Lower leg skin (tissue), 4 donors: Measurements from ENCODE around the gene GNAT1. TPM values are rescaled to one million over a fixed set of nuclear protein-coding genes. Genes with fewer than 3 reads are reported as not detected.

Experiments used
- DNase-seq, 2 donors: peaks; one replicate each; pipeline ENCODE4 v3.0.0-alpha.2; 2019; ENCODE audit warnings: low spot score in 2 of 2
- H3K4me3 ChIP-seq: fragments of 200-600 bp; sonication (generic); 2 replicates; pipeline ENCODE4 v1.5.1; 2017; ENCODE audit warnings: mild to moderate bottlenecking, low read depth; ENCODE audit not compliant: poor library complexity, severe bottlenecking
- POLR2A ChIP-seq, 2 donors: fragments of 450-650 bp; IDR thresholded peaks; one replicate each; pipeline ENCODE4 v1.6.1; 2016 to 2017; ENCODE audit warnings: antibody characterized with exemption in 2 of 2, mild to moderate bottlenecking in 1 of 2, moderate library complexity in 1 of 2
- WGBS, 2 donors: methylation state at CpG; one replicate each; pipeline ENCODE4 v1.1.5; 2018; 5-methylcytosine and 5-hydroxymethylcytosine counted together
- intact Hi-C: fragments of 100-400 bp; cut with DNase I; formaldehyde crosslinking; loops from one replicate; pipeline ENCODE4 v1.15.0; 2023; ENCODE audit warnings: low total_unique reads
- total RNA-seq, 4 donors: library from RNA; depleted of rRNA; stranded (reverse); fragments of >200 nt; gene quantifications; one replicate each; pipeline ENCODE4 v1.1.0, GENCODE V29; 2016
- TF ChIP-seq, protein P1 (sequence below), 3 donors: fragments of 450-650 bp; IDR thresholded peaks; one replicate each; pipeline ENCODE4 v1.5.1; 2016; ENCODE audit warnings: antibody characterized with exemption in 3 of 3, mild to moderate bottlenecking in 3 of 3, moderate library complexity in 2 of 3

The GNAT1 gene
- total RNA-seq, 4 donors from 2014 or later: not detected

DNA sequence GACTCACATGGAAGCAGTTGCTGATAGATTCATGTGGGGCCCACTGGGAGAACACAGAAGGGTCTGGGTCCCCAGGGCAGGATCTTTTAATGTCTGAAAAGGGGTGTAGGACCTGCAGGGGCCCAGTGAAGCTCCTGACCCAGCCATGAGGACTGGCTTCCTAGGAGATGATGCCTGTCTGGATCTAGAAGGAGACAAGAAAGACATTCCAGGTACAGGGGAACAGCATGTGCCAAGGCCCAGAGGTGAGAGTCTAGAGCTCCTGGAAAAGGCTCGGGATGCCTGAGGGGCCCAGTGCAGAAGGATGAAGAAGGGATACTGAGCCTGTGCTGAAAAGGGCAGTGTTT is 41.0 kb upstream of the GNAT1 start:
- no peak for TF ChIP-seq POLR2A (IDR thresholded peaks at IDR 0.05)
- TF ChIP-seq, protein P1, sequence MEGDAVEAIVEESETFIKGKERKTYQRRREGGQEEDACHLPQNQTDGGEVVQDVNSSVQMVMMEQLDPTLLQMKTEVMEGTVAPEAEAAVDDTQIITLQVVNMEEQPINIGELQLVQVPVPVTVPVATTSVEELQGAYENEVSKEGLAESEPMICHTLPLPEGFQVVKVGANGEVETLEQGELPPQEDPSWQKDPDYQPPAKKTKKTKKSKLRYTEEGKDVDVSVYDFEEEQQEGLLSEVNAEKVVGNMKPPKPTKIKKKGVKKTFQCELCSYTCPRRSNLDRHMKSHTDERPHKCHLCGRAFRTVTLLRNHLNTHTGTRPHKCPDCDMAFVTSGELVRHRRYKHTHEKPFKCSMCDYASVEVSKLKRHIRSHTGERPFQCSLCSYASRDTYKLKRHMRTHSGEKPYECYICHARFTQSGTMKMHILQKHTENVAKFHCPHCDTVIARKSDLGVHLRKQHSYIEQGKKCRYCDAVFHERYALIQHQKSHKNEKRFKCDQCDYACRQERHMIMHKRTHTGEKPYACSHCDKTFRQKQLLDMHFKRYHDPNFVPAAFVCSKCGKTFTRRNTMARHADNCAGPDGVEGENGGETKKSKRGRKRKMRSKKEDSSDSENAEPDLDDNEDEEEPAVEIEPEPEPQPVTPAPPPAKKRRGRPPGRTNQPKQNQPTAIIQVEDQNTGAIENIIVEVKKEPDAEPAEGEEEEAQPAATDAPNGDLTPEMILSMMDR (IDR thresholded peaks at IDR 0.05): no peak
- intact Hi-C loops: no loop called here
- WGBS, 2 donors: 40 to 76% methylated on average over 1 of the region's 1 CpG
- DNase-seq: no peak
- no peak overlapping the region for H3K4me3 ChIP-seq

GRCh38 chr3:50150863-50151686 is 40.3 kb upstream of the GNAT1 start:
- WGBS, 2 donors: 64 to 65% methylated on average over 9 to 15 of the region's 18 CpGs
- no peak for TF ChIP-seq POLR2A (IDR thresholded peaks at IDR 0.05)
- TF ChIP-seq, protein P1 (IDR thresholded peaks at IDR 0.05): no peak
- DNase-seq: no peak
- intact Hi-C loops: no loop called here
- H3K4me3 ChIP-seq: no peak overlapping the region

- intact Hi-C loops: no loop called here
- H3K4me3 ChIP-seq: no peak overlapping the region
- TF ChIP-seq, protein P1 (IDR thresholded peaks at IDR 0.05): no peak
- no peak for TF ChIP-seq POLR2A (IDR thresholded peaks at IDR 0.05)
- no peak for DNase-seq
- 47 to 72% methylated on average over 3 to 4 of the region's 5 CpGs for WGBS, 2 donors
Measured at GRCh38 chr3:50151728-50152127, 39.7 kb upstream of the GNAT1 start.

DNA sequence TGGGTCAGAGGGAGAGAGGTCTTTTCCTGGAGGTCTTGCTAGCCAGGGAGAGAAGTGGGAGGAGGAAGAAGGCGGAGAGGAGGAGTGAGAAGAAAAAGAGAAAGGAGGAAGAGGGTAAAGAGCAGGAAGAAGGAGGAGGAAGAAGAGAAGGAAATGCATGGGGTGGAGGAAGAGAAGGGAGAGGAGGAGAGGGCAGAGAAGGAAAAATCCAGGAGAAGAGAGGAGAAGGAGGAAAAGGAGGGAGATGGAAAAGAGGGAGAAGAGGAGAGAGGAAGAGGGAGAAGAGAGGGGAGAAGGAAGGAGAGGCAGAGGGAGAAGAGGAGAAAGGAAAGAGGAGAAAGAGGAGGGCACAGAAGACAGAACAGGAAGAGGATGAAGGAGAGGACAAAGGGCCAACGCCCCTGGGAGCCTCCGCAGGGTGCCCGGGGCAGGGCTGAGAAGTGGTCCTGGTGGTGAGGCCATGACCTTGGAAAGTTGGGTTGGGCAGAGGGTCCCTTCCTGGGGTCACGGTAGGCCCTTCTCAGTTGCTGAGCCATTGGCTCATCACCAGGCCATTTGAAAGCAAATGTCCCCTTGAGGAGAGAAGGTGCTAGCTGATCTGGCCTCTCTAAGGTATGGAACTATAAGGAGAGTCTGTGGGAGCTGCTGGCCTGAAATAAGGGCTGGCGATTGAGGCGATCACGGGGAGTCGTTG is 37.5 kb upstream of the GNAT1 start:
- H3K4me3 ChIP-seq: no peak overlapping the region
- no peak for DNase-seq
- intact Hi-C loops: no loop called here
- 59 to 60% methylated on average over 9 of the region's 9 CpGs for WGBS, 2 donors
- TF ChIP-seq POLR2A (IDR thresholded peaks at IDR 0.05): no peak
- TF ChIP-seq, protein P1 (IDR thresholded peaks at IDR 0.05): no peak

DNA sequence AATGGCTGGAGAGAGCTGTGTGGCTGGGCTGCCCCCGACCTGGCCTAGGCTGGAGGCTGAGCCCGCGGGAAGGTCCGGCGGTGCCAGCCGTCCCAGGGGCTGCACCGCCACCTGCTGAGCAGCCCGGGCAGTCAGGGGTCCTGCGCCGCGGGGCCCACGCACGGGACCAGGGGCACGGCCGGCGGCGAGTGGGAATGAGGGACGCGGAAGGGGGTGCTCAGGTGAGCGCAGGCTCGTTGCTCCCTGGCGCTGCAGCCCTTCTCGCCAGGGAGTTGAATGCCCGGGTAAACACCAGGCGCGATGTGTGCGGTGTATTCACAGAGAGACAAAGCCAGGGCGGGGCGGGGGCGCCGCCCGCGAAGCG is 37.0 kb upstream of the GNAT1 start:
- DNase-seq: no peak
- no peak for TF ChIP-seq POLR2A (IDR thresholded peaks at IDR 0.05)
- TF ChIP-seq, protein P1 (IDR thresholded peaks at IDR 0.05): no peak
- WGBS, 2 donors: 15 to 27% methylated on average over 7 to 10 of the region's 34 CpGs
- intact Hi-C loops: no loop called here
- no peak overlapping the region for H3K4me3 ChIP-seq
